GM23338 (cell line): ENCODE measurements around the gene LARP7. TPM values are rescaled to one million over a fixed set of nuclear protein-coding genes. Genes with fewer than 3 reads are reported as not detected.

Experiments used
- ATAC-seq: fragments of 200-7000 bp; cut with Tn5 transposase; 3 replicates; pipeline ENCODE4 v1.9.1; 2020
- DNase-seq: peaks from one replicate; pipeline ENCODE4 v3.0.0-alpha.2; 2015; ENCODE audit warnings: low spot score
- H2AFZ ChIP-seq: fragments of 200-600 bp; sonication (generic); 2 replicates; pipeline ENCODE4 v1.8.0; 2016; ENCODE audit warnings: antibody characterized with exemption, mild to moderate bottlenecking, moderate library complexity
- H3F3A ChIP-seq: fragments of 200-600 bp; sonication (generic); replicated peaks from 2 replicates; pipeline ENCODE4 v1.8.0; 2017; ENCODE audit warnings: antibody characterized with exemption, mixed run types, low read depth
- H3K27ac ChIP-seq: fragments of 200-600 bp; sonication (generic); 2 replicates; pipeline ENCODE4 v1.6.1; 2016; ENCODE audit warnings: low read depth
- H3K27me3 ChIP-seq: fragments of 200-600 bp; sonication (generic); 2 replicates; pipeline ENCODE4 v1.8.0; 2016; ENCODE audit warnings: mild to moderate bottlenecking, mixed run types, moderate library complexity; ENCODE audit not compliant: insufficient read depth
- H3K36me3 ChIP-seq: fragments of 200-600 bp; sonication (generic); 2 replicates; pipeline ENCODE4 v1.8.0; 2016; ENCODE audit warnings: mild to moderate bottlenecking; ENCODE audit not compliant: insufficient read depth
- H3K4me1 ChIP-seq: fragments of 200-600 bp; sonication (generic); 2 replicates; pipeline ENCODE4 v1.8.0; 2016; ENCODE audit warnings: mild to moderate bottlenecking, moderate library complexity; ENCODE audit not compliant: insufficient read depth
- H3K4me2 ChIP-seq: fragments of 200-600 bp; sonication (generic); 2 replicates; pipeline ENCODE4 v1.7.1; 2017; ENCODE audit warnings: mixed run types
- H3K4me3 ChIP-seq: fragments of 200-600 bp; sonication (generic); 2 replicates; pipeline ENCODE4 v1.6.1; 2016; ENCODE audit warnings: mixed run types
- H3K79me2 ChIP-seq: fragments of 200-600 bp; sonication (generic); replicated peaks from 2 replicates; pipeline ENCODE4 v1.8.0; 2017; ENCODE audit warnings: mild to moderate bottlenecking; ENCODE audit not compliant: insufficient read depth
- H3K9me2 ChIP-seq: fragments of 200-600 bp; sonication (generic); 2 replicates; pipeline ENCODE4 v1.8.0; 2017; ENCODE audit not compliant: insufficient read depth
- H4K20me1 ChIP-seq: fragments of 200-600 bp; sonication (generic); replicated peaks from 2 replicates; pipeline ENCODE4 v1.8.0; 2017; ENCODE audit warnings: mild to moderate bottlenecking; ENCODE audit not compliant: insufficient read depth
- H3K27ac Mint-ChIP-seq: 2 replicates; pipeline ENCODE4 v1.8.0; 2020; ENCODE audit warnings: inconsistent platforms, mild to moderate bottlenecking, moderate library complexity, mixed read lengths
- H3K27me3 Mint-ChIP-seq: 3 replicates; pipeline ENCODE4 v1.8.0; 2022; ENCODE audit warnings: low read depth, mild to moderate bottlenecking, moderate library complexity, mixed read lengths, inconsistent platforms; ENCODE audit not compliant: insufficient read depth, poor library complexity
- H3K36me3 Mint-ChIP-seq: 3 replicates; pipeline ENCODE4 v1.8.0; 2021; ENCODE audit warnings: low read depth, mild to moderate bottlenecking, inconsistent platforms, moderate library complexity, mixed read lengths
- H3K4me1 Mint-ChIP-seq: 3 replicates; pipeline ENCODE4 v1.8.0; 2020; ENCODE audit warnings: mild to moderate bottlenecking, inconsistent platforms, mixed read lengths
- H3K4me3 Mint-ChIP-seq: 3 replicates; pipeline ENCODE4 v1.8.0; 2021; ENCODE audit warnings: moderate library complexity, mild to moderate bottlenecking, inconsistent platforms, mixed read lengths
- H3K9me3 Mint-ChIP-seq: 3 replicates; pipeline ENCODE4 v1.8.0; 2020; ENCODE audit warnings: moderate library complexity, mild to moderate bottlenecking, inconsistent platforms, mixed read lengths
- CREB1 ChIP-seq: fragments of 250-450 bp; sonication (Bioruptor Pico); IDR thresholded peaks from 2 replicates; pipeline ENCODE4 v1.5.0; 2020; ENCODE audit warnings: low read depth, mild to moderate bottlenecking, moderate library complexity
- ETS1 ChIP-seq: IDR thresholded peaks from 2 replicates; pipeline ENCODE4 v1.6.1; 2016; ENCODE audit warnings: antibody characterized with exemption
- EZH2 ChIP-seq: fragments of 200-600 bp; sonication (generic); IDR thresholded peaks from one replicate; pipeline ENCODE4 v1.8.0; 2017; ENCODE audit warnings: antibody characterized with exemption, mild to moderate bottlenecking, low read depth; ENCODE audit not compliant: unreplicated experiment
- EZH2phosphoT487 ChIP-seq: fragments of 200-600 bp; sonication (generic); IDR thresholded peaks from one replicate; pipeline ENCODE4 v1.8.1; 2018; ENCODE audit warnings: antibody characterized with exemption; ENCODE audit not compliant: unreplicated experiment
- JUNB ChIP-seq: IDR thresholded peaks from one replicate; pipeline ENCODE4 v1.6.1; 2016; ENCODE audit warnings: antibody characterized with exemption; ENCODE audit not compliant: unreplicated experiment
- NANOG ChIP-seq: IDR thresholded peaks from 2 replicates; pipeline ENCODE4 v1.6.1; 2016; ENCODE audit warnings: antibody characterized with exemption, borderline replicate concordance
- POLR2AphosphoS5 ChIP-seq: IDR thresholded peaks from 2 replicates; pipeline ENCODE4 v1.6.1; 2016; ENCODE audit warnings: antibody characterized with exemption, low read depth
- STAT1 ChIP-seq: IDR thresholded peaks from one replicate; pipeline ENCODE4 v1.6.1; 2016; ENCODE audit warnings: antibody characterized with exemption; ENCODE audit not compliant: unreplicated experiment
- ZNF114 ChIP-seq: fragments of 250-450 bp; sonication (Bioruptor Pico); IDR thresholded peaks from 2 replicates; pipeline ENCODE4 v1.5.0; 2020; ENCODE audit warnings: mild to moderate bottlenecking, moderate library complexity
- ZNF331 ChIP-seq: fragments of 250-450 bp; sonication (Bioruptor Pico); IDR thresholded peaks from 2 replicates; pipeline ENCODE4 v1.5.0; 2020; ENCODE audit warnings: low read depth, mild to moderate bottlenecking, moderate library complexity
- ZNF462 ChIP-seq: fragments of 250-450 bp; sonication (Bioruptor Pico); IDR thresholded peaks from 2 replicates; pipeline ENCODE4 v1.5.0; 2020; ENCODE audit warnings: mild to moderate bottlenecking, moderate library complexity
- polyA plus RNA-seq: library from polyadenylated mRNA; unstranded; fragments of >200 nt; fragmentation: Nextera tagmentation; extraction: Ambion mirVana; gene quantifications from 2 replicates; pipeline ENCODE4 v1.2.1, GENCODE V29; 2016
- total RNA-seq: library from RNA; depleted of rRNA; stranded (reverse); fragments of >200 nt; shearing (Covaris generic); gene quantifications from 2 replicates; pipeline ENCODE4 v1.2.3, GENCODE V29; 2014
- TF ChIP-seq, protein P1 (sequence below), 2 experiments: fragments of 200-600 bp in 1 of 2; sonication (generic) in 1 of 2; conservative IDR thresholded peaks; 2 replicates each; pipeline versions ENCODE4 v1.5.1 to v1.6.1; 2016 to 2017; ENCODE audit warnings: antibody characterized with exemption in 2 of 2, low read depth in 2 of 2, mild to moderate bottlenecking in 2 of 2, moderate library complexity in 1 of 2
- TF ChIP-seq, protein P2 (sequence below): IDR thresholded peaks from one replicate; pipeline ENCODE4 v1.6.1; 2018; ENCODE audit warnings: antibody characterized with exemption; ENCODE audit not compliant: unreplicated experiment

Gene LARP7
- total and polyA plus RNA-seq, 2 experiments from 2014 or later = 25.8 to 157 TPM

- Mint-ChIP-seq H3K9me3 (no peaks in the 10 kb centered on the region), H3K4me1 (peaks cover 2% of the 10 kb centered on the region; the same call in 2 of the 3 replicates), H3K27me3 (peaks cover 6% of the 10 kb centered on the region), H3K27ac (peak overlapping the region; percentile 56), H3K4me3 (no peak overlapping the region), H3K36me3 (no peaks in the 10 kb centered on the region)
- TF ChIP-seq, protein P1, sequence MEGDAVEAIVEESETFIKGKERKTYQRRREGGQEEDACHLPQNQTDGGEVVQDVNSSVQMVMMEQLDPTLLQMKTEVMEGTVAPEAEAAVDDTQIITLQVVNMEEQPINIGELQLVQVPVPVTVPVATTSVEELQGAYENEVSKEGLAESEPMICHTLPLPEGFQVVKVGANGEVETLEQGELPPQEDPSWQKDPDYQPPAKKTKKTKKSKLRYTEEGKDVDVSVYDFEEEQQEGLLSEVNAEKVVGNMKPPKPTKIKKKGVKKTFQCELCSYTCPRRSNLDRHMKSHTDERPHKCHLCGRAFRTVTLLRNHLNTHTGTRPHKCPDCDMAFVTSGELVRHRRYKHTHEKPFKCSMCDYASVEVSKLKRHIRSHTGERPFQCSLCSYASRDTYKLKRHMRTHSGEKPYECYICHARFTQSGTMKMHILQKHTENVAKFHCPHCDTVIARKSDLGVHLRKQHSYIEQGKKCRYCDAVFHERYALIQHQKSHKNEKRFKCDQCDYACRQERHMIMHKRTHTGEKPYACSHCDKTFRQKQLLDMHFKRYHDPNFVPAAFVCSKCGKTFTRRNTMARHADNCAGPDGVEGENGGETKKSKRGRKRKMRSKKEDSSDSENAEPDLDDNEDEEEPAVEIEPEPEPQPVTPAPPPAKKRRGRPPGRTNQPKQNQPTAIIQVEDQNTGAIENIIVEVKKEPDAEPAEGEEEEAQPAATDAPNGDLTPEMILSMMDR (conservative IDR thresholded peaks at IDR 0.05; ENCODE audit: low read depth in 2 of 2) = no peak
- TF ChIP-seq, protein P2, sequence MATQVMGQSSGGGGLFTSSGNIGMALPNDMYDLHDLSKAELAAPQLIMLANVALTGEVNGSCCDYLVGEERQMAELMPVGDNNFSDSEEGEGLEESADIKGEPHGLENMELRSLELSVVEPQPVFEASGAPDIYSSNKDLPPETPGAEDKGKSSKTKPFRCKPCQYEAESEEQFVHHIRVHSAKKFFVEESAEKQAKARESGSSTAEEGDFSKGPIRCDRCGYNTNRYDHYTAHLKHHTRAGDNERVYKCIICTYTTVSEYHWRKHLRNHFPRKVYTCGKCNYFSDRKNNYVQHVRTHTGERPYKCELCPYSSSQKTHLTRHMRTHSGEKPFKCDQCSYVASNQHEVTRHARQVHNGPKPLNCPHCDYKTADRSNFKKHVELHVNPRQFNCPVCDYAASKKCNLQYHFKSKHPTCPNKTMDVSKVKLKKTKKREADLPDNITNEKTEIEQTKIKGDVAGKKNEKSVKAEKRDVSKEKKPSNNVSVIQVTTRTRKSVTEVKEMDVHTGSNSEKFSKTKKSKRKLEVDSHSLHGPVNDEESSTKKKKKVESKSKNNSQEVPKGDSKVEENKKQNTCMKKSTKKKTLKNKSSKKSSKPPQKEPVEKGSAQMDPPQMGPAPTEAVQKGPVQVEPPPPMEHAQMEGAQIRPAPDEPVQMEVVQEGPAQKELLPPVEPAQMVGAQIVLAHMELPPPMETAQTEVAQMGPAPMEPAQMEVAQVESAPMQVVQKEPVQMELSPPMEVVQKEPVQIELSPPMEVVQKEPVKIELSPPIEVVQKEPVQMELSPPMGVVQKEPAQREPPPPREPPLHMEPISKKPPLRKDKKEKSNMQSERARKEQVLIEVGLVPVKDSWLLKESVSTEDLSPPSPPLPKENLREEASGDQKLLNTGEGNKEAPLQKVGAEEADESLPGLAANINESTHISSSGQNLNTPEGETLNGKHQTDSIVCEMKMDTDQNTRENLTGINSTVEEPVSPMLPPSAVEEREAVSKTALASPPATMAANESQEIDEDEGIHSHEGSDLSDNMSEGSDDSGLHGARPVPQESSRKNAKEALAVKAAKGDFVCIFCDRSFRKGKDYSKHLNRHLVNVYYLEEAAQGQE = no peak
- TF ChIP-seq EZH2phosphoT487 = no peak
- no peak for TF ChIP-seq EZH2
- TF ChIP-seq ZNF462 (CRISPR knock-in tag) = no peak
- TF ChIP-seq POLR2AphosphoS5 = no peak
- TF ChIP-seq ZNF114 (CRISPR knock-in tag) = no peak
- no peak for TF ChIP-seq NANOG
- TF ChIP-seq ETS1 = no peak
- no peak for TF ChIP-seq CREB1 (CRISPR knock-in tag)
- TF ChIP-seq ZNF331 (CRISPR knock-in tag) = no peak
- TF ChIP-seq JUNB = no peak
- no peak for TF ChIP-seq STAT1
- peak overlapping the region; percentile 34; the same call in 1 of the 2 replicates for H2AFZ ChIP-seq
- H3K36me3 ChIP-seq = no peaks in the 10 kb centered on the region
- no peak overlapping the region for H3K4me3 ChIP-seq
- no peak overlapping the region for H3K4me2 ChIP-seq
- no peak for DNase-seq
- H3K4me1 ChIP-seq = peaks cover 9% of the 10 kb centered on the region; the same call in 1 of the 2 replicates
- no peaks in the 10 kb centered on the region for H4K20me1 ChIP-seq
- H3K27ac ChIP-seq = no peak overlapping the region
- H3F3A ChIP-seq = 0 out of 2 replicates have a peak, but pooled peaks cover 4% of the 10 kb centered on the region
- H3K79me2 ChIP-seq = no peaks in the 10 kb centered on the region
- no peak for ATAC-seq
- H3K9me2 ChIP-seq = no peaks in the 10 kb centered on the region
- no peaks in the 10 kb centered on the region for H3K27me3 ChIP-seq
Observed at GRCh38 chr4:112664611-112665010, 27.7 kb downstream of the LARP7 start.
